Activated T-cell treated with anti-CD3 and anti-CD28 coated beads, Interleukin-2, amount 50 U/mL, for 24 hours (primary cell): ENCODE data around the gene MTHFS.
A peak's percentile ranks its signal among the peaks of the same experiment; 100 is the strongest.
"Not testable (repeated sequence)": the region's sequence is repeated elsewhere in the genome, so short reads cannot be mapped to it uniquely, and the experiment has no call there.

Source experiments
- DNase-seq: peaks from one replicate; pipeline ENCODE4 v3.0.0-alpha.2; 2020
- H3K27ac Mint-ChIP-seq: 2 replicates; pipeline ENCODE4 v1.8.0; 2020; ENCODE audit warnings: mild to moderate bottlenecking, mixed read lengths
- H3K27me3 Mint-ChIP-seq: 2 replicates; pipeline ENCODE4 v1.8.0; 2020; ENCODE audit warnings: mixed read lengths
- H3K36me3 Mint-ChIP-seq: 2 replicates; pipeline ENCODE4 v1.8.0; 2020; ENCODE audit warnings: low read depth, mixed read lengths
- H3K4me1 Mint-ChIP-seq: 2 replicates; pipeline ENCODE4 v1.8.0; 2020; ENCODE audit warnings: low read depth, mixed read lengths
- H3K4me3 Mint-ChIP-seq: 2 replicates; pipeline ENCODE4 v1.8.0; 2020; ENCODE audit warnings: mild to moderate bottlenecking, moderate library complexity, mixed read lengths
- H3K9me3 Mint-ChIP-seq: 2 replicates; pipeline ENCODE4 v1.8.0; 2020; ENCODE audit warnings: mixed read lengths

Gene MTHFS

GRCh38 chr15:79923079-79923514 lies 26.3 kb upstream of the MTHFS start:
- peak; percentile 82 for DNase-seq
- Mint-ChIP-seq H3K4me3 (peak overlapping the region; percentile 95), H3K9me3 (peaks cover 17% of the 10 kb centered on the region)

GRCh38 chr15:79922512-79923078 lies 25.8 kb upstream of the MTHFS start:
- H3K27ac Mint-ChIP-seq = peak overlapping the region; percentile 97
- peaks cover 26% of the 10 kb centered on the region for H3K4me1 Mint-ChIP-seq
- peaks cover 21% of the 10 kb centered on the region for H3K9me3 Mint-ChIP-seq
- DNase-seq = no peak
- H3K27me3 Mint-ChIP-seq = no peaks in the 10 kb centered on the region
- H3K4me3 Mint-ChIP-seq = peak overlapping the region; percentile 95
- peaks cover 65% of the 10 kb centered on the region for H3K36me3 Mint-ChIP-seq

More at GRCh38 chr15:79923079-79923514, 26.3 kb upstream of the MTHFS start:
- no peaks in the 10 kb centered on the region for H3K27me3 Mint-ChIP-seq
- H3K27ac Mint-ChIP-seq = peak overlapping the region; percentile 97
- H3K4me1 Mint-ChIP-seq = peaks cover 26% of the 10 kb centered on the region
- peaks cover 60% of the 10 kb centered on the region for H3K36me3 Mint-ChIP-seq

DNA sequence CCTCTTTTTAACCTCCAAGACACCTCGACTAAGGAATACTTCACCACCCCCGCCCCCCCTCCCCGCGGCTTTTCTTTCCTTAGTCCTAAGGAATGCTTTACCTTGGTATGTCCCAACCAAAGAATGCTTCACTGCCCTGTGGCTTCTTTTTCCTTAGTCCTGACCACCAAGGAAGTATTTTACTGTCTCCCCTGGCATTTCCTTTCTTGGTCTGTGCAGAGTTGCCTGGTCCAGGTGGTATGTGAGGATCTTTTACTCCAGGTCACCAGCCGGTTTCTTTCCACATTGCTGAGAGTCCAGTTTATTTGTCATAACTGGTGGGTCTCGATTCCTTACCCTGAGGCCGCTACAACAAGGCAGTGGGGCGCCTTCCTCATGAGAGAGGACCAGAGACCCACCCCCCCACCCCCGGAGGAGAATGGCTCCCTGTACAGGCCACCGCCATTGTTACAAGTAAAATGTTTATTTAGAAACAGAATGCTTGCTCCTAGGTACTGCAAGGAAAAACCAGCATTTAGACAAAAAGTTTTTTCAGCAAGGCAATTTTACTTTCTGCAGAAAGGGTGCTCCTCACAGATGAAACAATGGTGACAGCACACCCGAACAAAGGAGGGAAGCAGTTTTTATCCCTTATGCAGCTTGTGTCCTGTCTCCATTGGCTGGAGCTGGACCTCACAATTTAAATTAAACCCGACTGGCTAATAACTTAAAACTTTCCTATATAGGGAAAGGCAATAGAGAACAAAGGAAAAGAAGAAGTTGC lies 23.1 kb upstream of the MTHFS start:
- DNase-seq = no peak
- Mint-ChIP-seq H3K4me1 (peaks cover 24% of the 10 kb centered on the region), H3K27ac (no peak overlapping the region), H3K27me3 (no peaks in the 10 kb centered on the region), H3K9me3 (peaks cover 43% of the 10 kb centered on the region), H3K36me3 (peaks cover 88% of the 10 kb centered on the region), H3K4me3 (no peak overlapping the region)

DNA sequence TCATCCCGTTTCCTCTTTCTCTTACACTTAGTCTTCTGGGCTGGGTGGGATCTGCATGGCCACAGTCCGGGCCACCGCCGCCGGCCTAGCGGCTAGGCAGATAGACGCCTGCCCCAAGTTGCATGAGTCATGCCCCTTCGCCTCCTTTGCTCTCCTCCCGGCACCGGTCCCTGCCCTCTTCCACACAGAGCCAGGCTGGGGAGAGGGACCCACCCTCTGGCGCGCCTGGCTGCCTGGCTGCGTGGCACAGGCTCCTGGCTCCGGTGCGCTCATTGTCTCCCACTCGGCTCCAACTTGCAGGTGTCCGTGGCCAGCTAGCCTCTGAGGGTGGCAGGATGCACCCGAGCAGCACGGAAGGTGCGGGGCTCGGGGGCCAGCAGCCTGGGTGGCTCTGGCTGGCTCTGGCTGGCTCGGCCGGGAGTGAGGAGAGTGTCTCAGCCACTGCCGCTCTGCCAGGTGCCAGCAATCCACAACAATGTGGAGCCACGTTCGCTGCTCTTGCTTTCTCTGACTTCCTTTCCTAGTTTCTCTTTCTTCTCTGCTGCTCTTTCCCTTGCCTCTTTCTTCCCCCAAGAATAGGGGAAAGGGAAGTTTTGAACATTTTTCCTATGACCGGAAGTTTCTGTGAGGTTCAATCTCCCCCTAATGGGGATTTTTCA lies 22.4 kb upstream of the MTHFS start:
- Mint-ChIP-seq H3K4me1 (peaks cover 21% of the 10 kb centered on the region), H3K27me3 (no peaks in the 10 kb centered on the region), H3K27ac (no peak overlapping the region), H3K4me3 (no peak overlapping the region), H3K9me3 (peaks cover 50% of the 10 kb centered on the region), H3K36me3 (peaks cover 96% of the 10 kb centered on the region)
- DNase-seq = no peak

- Mint-ChIP-seq H3K9me3 (peaks cover 57% of the 10 kb centered on the region), H3K27me3 (no peaks in the 10 kb centered on the region), H3K27ac (no peak overlapping the region), H3K36me3 (peaks cover 98% of the 10 kb centered on the region), H3K4me3 (no peak overlapping the region), H3K4me1 (peaks cover 17% of the 10 kb centered on the region)
- DNase-seq = no peak
Measured at GRCh38 chr15:79918278-79918677, 21.5 kb upstream of the MTHFS start.

DNA sequence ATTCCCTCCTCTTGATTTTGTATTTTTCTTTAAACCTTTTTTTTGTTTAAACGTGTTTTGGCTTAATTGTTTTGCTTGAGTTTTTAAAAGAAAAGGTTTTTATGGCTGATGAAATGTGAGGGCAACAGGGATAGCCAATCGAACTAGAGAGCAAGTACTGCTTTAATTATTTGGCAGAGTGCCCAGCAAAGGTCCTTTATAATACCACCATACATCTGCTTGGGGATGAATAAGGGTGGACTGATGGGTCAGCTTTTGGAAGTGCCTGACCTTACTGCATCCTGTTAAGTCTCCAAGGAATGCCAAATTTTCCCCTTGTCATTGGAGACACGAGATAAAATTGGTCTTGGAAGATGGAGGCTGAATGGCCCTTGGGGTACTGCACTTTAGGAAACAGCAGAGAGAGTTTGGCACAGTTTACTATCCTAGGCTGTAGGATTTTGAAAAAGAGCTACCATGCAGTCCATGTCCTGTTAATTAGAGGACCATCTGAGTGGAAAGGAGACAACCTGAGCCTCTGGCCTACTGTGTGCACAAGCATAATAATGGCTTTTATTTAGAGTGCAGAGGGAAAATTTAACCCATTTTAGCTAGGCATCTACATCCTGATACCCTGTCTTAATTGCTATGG lies 19.8 kb upstream of the MTHFS start:
- H3K27ac Mint-ChIP-seq = no peak overlapping the region

DNA sequence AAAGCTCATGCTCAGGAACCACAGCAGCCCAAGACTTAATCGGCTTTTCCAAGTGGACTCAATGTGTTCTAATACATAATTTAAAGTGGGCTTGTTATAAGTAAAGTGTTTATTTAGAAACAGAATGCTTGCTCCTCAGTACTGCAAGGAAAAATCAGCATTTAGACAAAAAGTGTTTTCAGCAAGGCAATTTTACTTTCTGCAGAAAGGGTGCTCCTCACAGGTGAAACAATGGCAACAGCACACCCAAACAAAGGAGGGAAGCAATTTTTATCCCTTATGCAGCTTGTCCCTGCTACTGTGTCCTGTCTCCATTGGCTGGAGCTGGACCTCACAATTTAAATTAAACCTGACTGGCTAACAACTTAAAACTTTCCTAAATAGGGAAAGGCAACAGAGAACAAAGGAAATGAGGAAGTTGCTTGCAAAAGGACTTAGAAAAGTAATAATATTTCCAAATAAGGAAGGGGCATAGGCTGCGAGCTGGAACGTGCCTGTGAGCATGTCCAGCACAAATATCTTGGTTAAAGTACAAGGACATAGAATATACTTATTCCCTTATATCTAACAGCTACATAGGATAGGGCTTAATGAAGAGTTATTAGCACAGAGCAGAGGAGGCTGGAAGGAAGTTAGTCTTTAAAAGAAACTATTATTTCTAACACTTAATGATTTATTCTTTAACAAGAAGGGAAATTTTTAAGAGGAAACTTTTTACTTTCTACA lies 19.1 kb upstream of the MTHFS start:
- Mint-ChIP-seq H3K9me3 (peaks cover 51% of the 10 kb centered on the region), H3K36me3 (peaks cover 96% of the 10 kb centered on the region)
- not testable (repeated sequence) for H3K4me3 Mint-ChIP-seq, H3K27ac Mint-ChIP-seq, DNase-seq, H3K27me3 Mint-ChIP-seq, H3K4me1 Mint-ChIP-seq

More for the DNA sequence above, 19.8 kb upstream of the MTHFS start:
- H3K4me1 Mint-ChIP-seq = peaks cover 6% of the 10 kb centered on the region
- peaks cover 55% of the 10 kb centered on the region for H3K9me3 Mint-ChIP-seq
- H3K4me3 Mint-ChIP-seq = no peak overlapping the region
- no peaks in the 10 kb centered on the region for H3K27me3 Mint-ChIP-seq
- DNase-seq = no peak
- H3K36me3 Mint-ChIP-seq = peaks cover 97% of the 10 kb centered on the region

- Mint-ChIP-seq H3K4me1 (peaks cover 8% of the 10 kb centered on the region), H3K27ac (no peak overlapping the region), H3K9me3 (peaks cover 57% of the 10 kb centered on the region), H3K27me3 (no peaks in the 10 kb centered on the region), H3K36me3 (peaks cover 97% of the 10 kb centered on the region), H3K4me3 (no peak overlapping the region)
- DNase-seq = no peak
Measured at GRCh38 chr15:79914728-79915127, 17.9 kb upstream of the MTHFS start.

- H3K36me3 Mint-ChIP-seq = peaks cover 71% of the 10 kb centered on the region
- DNase-seq, H3K27me3 Mint-ChIP-seq, H3K27ac Mint-ChIP-seq, H3K4me3 Mint-ChIP-seq: not testable (repeated sequence)
- peaks cover 17% of the 10 kb centered on the region for H3K4me1 Mint-ChIP-seq
- peaks cover 29% of the 10 kb centered on the region for H3K9me3 Mint-ChIP-seq
Measured at GRCh38 chr15:79909556-79910335, 12.9 kb upstream of the MTHFS start.

GRCh38 chr15:79904271-79904670 lies 7.5 kb upstream of the MTHFS start:
- H3K27ac Mint-ChIP-seq = no peak overlapping the region
- peaks cover 21% of the 10 kb centered on the region for H3K36me3 Mint-ChIP-seq
- no peak overlapping the region for H3K4me3 Mint-ChIP-seq
- peaks cover 1% of the 10 kb centered on the region for H3K9me3 Mint-ChIP-seq
- no peak for DNase-seq
- peaks cover 45% of the 10 kb centered on the region for H3K4me1 Mint-ChIP-seq
- H3K27me3 Mint-ChIP-seq = no peaks in the 10 kb centered on the region

DNA sequence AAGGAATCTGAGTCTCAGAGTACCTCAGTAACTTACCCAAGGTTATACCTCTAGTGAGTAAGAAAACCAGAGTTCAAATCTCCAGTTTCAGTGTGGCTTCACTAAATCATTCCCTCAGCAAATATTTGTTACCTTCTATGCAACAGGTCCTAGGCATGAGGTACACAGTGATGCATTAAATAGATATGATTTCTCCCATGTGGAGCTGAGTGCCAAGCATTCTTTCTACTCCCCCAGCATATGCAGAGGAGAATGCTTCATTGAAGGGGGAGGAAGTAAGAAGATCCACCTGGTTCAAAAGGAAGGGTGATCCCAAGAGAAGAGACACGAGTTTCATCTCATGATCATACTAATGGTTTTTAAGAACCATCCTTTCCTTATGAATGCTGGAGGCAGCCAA lies 6.8 kb upstream of the MTHFS start:
- Mint-ChIP-seq H3K27ac (no peak overlapping the region), H3K4me1 (peaks cover 48% of the 10 kb centered on the region), H3K9me3 (no peaks in the 10 kb centered on the region), H3K27me3 (no peaks in the 10 kb centered on the region), H3K36me3 (peaks cover 21% of the 10 kb centered on the region), H3K4me3 (no peak overlapping the region)
- DNase-seq = no peak

DNA sequence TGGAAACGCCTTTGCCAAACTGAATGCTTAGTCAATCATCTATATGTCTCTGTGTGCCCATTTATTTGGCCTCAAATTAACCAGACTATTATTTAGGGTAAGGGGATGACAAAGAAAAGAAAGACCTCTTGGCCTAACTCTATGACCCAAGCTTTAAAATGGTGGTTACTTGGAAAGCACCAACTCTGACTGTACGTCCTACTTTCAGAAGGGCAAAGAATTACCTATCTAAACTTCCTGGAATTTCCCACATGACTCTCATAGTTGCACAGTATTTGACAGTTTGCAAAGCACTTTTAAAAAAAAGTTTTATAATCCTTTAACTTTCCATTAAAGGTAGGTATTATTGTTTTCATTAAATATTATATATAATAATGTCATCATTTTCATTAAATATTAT lies 6.3 kb upstream of the MTHFS start:
- DNase-seq = no peak
- H3K36me3 Mint-ChIP-seq = peaks cover 21% of the 10 kb centered on the region
- peaks cover 53% of the 10 kb centered on the region for H3K4me1 Mint-ChIP-seq
- no peak overlapping the region for H3K4me3 Mint-ChIP-seq
- no peaks in the 10 kb centered on the region for H3K9me3 Mint-ChIP-seq
- peak overlapping the region; percentile 57 for H3K27ac Mint-ChIP-seq
- no peaks in the 10 kb centered on the region for H3K27me3 Mint-ChIP-seq

GRCh38 chr15:79901958-79902357 lies 5.1 kb upstream of the MTHFS start:
- H3K27ac Mint-ChIP-seq = no peak overlapping the region
- no peak overlapping the region for H3K4me3 Mint-ChIP-seq
- H3K4me1 Mint-ChIP-seq = peaks cover 63% of the 10 kb centered on the region
- no peak for DNase-seq
- no peaks in the 10 kb centered on the region for H3K9me3 Mint-ChIP-seq
- peaks cover 22% of the 10 kb centered on the region for H3K36me3 Mint-ChIP-seq
- no peaks in the 10 kb centered on the region for H3K27me3 Mint-ChIP-seq
